Gastrocnemius medialis (tissue), 4 donors: Measurements from ENCODE around the gene RBM33. TPM values are rescaled to one million over a fixed set of nuclear protein-coding genes. Genes with fewer than 3 reads are reported as not detected.

ENCODE experiments used
- ATAC-seq, 2 donors: fragments of 150-250 bp; one replicate each; pipeline ENCODE4 v1.9.1; 2016
- DNase-seq, 2 donors: peaks; one replicate each; pipeline ENCODE4 v3.0.0-alpha.2; 2019
- H3K27ac ChIP-seq, 4 donors: fragments of 200-600 bp; sonication (generic); 1 replicate in 1 of 4; 2 replicates in 3 of 4; pipeline ENCODE4 v1.5.1; 2016 to 2018; ENCODE audit warnings: mild to moderate bottlenecking in 2 of 4, moderate library complexity in 1 of 4
- H3K27me3 ChIP-seq, 3 donors: fragments of 200-600 bp; sonication (generic) in 2 of 3; 1 replicate in 1 of 3; 2 replicates in 2 of 3; pipeline versions ENCODE4 v1.5.1 to v1.6.0; 2016 to 2019; ENCODE audit warnings: mild to moderate bottlenecking in 1 of 3, moderate library complexity in 1 of 3
- H3K36me3 ChIP-seq, 2 donors: fragments of 200-600 bp; sonication (generic) in 1 of 2; one replicate each; pipeline ENCODE4 v1.5.1; 2017 to 2018
- H3K4me1 ChIP-seq, 2 donors: fragments of 200-600 bp; sonication (generic) in 1 of 2; one replicate each; pipeline ENCODE4 v1.5.1; 2016 to 2017; ENCODE audit warnings: mild to moderate bottlenecking in 2 of 2
- H3K4me3 ChIP-seq, 4 donors: fragments of 200-600 bp; sonication (generic) in 3 of 4; 1 replicate in 1 of 4; 2 replicates in 3 of 4; pipeline ENCODE4 v1.5.1; 2016 to 2019; ENCODE audit warnings: mild to moderate bottlenecking in 2 of 4
- H3K9me3 ChIP-seq, 3 donors: fragments of 200-600 bp; sonication (generic) in 2 of 3; 1 replicate in 1 of 3; 2 replicates in 2 of 3; pipeline ENCODE4 v1.5.1; 2016 to 2019
- CTCF ChIP-seq, 5 experiments: fragments of 450-650 bp in 3 of 5; fragments of 200-600 bp in 2 of 5; sonication (generic) in 2 of 5; IDR thresholded peaks in 4 of 5; conservative IDR thresholded peaks in 1 of 5; 1 replicate in 4 of 5; 2 replicates in 1 of 5; pipeline ENCODE4 v1.5.1; 2016 to 2019; ENCODE audit warnings: antibody characterized with exemption in 5 of 5, mild to moderate bottlenecking in 3 of 5, moderate library complexity in 3 of 5
- POLR2A ChIP-seq, 2 donors: fragments of 450-650 bp; IDR thresholded peaks; one replicate each; pipeline ENCODE4 v1.6.1; 2017; ENCODE audit warnings: antibody characterized with exemption in 2 of 2, mild to moderate bottlenecking in 2 of 2, moderate library complexity in 2 of 2
- in situ Hi-C, 4 donors: fragments of 200-750 bp; cut with MboI; loops; one replicate each; pipeline versions ENCODE4 v1.15.0 to v1.8.0; 2017; ENCODE audit warnings: low sequenced_read_pairs in 4 of 4
- intact Hi-C: fragments of 100-400 bp; cut with DNase I; formaldehyde crosslinking; loops from one replicate; pipeline ENCODE4 v1.15.1; 2023; ENCODE audit warnings: low total_unique reads
- total RNA-seq, 4 donors: library from RNA; depleted of rRNA; stranded (reverse); fragments of >200 nt; gene quantifications; one replicate each; pipeline versions ENCODE4 v1.1.0 to v1.2.3, GENCODE V29; 2016

RBM33 gene
- total RNA-seq, 4 donors from 2014 or later = 16.6 to 30.0 (median 28.1) TPM

DNA sequence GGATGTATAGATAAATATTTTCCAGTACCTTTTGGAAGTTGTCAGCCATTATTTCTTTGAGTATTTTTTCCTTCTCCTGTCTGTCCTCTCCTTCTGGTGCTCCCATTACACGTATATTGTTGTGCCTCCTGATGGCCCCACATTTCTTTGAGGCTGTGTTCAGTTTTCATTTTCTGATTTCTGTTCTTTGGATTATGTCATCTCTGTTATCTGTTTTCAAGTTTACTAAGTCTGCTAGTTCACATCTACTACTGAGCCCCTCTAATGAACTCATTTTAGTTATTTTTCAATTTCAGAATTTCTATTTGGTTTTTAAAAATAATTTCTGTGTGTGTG, 16.3 kb downstream of the RBM33 start:
- no peak overlapping the region for H3K4me3 ChIP-seq
- no peaks in the 10 kb centered on the region for H3K27me3 ChIP-seq
- DNase-seq (no peak), ATAC-seq (no peak)
- H3K27ac ChIP-seq = no peak overlapping the region
- in situ Hi-C loops (no loop called here), intact Hi-C loops (no loop called here)
- H3K9me3 ChIP-seq = no peaks in the 10 kb centered on the region
- no peak for TF ChIP-seq POLR2A (IDR thresholded peaks at IDR 0.05)
- no peak for TF ChIP-seq CTCF (IDR thresholded peaks at IDR 0.05 in 4 of 5, conservative IDR thresholded peaks at IDR 0.05 in 1 of 5)
- no peaks in the 10 kb centered on the region for H3K36me3 ChIP-seq
- peaks cover 42 to 49% of the 10 kb centered on the region in 2 donors for H3K4me1 ChIP-seq

GRCh38 chr7:155662343-155663043, 18.0 kb downstream of the RBM33 start:
- peaks cover 32 to 34% of the 10 kb centered on the region in 2 donors for H3K4me1 ChIP-seq
- H3K36me3 ChIP-seq = no peaks in the 10 kb centered on the region
- DNase-seq (no peak), ATAC-seq (no peak)
- intact Hi-C loops = no loop called here
- H3K27ac ChIP-seq = no peak overlapping the region
- no peaks in the 10 kb centered on the region for H3K27me3 ChIP-seq
- H3K4me3 ChIP-seq = no peak overlapping the region
- H3K9me3 ChIP-seq = no peaks in the 10 kb centered on the region
- in situ Hi-C loops = no loop called here
- TF ChIP-seq POLR2A (IDR thresholded peaks at IDR 0.05) = no peak
- TF ChIP-seq CTCF (IDR thresholded peaks at IDR 0.05 in 4 of 5, conservative IDR thresholded peaks at IDR 0.05 in 1 of 5) = no peak

GRCh38 chr7:155663937-155664336, 19.5 kb downstream of the RBM33 start:
- Histone ChIP-seq H3K4me3 (no peak overlapping the region), H3K27ac (no peak overlapping the region), H3K9me3 (no peaks in the 10 kb centered on the region), H3K27me3 (no peaks in the 10 kb centered on the region), H3K4me1 (peaks cover 22 to 30% of the 10 kb centered on the region in 2 donors), H3K36me3 (no peaks in the 10 kb centered on the region)
- DNase-seq (no peak), ATAC-seq (no peak)
- intact Hi-C loops (no loop called here), in situ Hi-C loops (no loop called here)
- no peak for TF ChIP-seq CTCF (IDR thresholded peaks at IDR 0.05 in 4 of 5, conservative IDR thresholded peaks at IDR 0.05 in 1 of 5)
- TF ChIP-seq POLR2A (IDR thresholded peaks at IDR 0.05) = no peak

DNA sequence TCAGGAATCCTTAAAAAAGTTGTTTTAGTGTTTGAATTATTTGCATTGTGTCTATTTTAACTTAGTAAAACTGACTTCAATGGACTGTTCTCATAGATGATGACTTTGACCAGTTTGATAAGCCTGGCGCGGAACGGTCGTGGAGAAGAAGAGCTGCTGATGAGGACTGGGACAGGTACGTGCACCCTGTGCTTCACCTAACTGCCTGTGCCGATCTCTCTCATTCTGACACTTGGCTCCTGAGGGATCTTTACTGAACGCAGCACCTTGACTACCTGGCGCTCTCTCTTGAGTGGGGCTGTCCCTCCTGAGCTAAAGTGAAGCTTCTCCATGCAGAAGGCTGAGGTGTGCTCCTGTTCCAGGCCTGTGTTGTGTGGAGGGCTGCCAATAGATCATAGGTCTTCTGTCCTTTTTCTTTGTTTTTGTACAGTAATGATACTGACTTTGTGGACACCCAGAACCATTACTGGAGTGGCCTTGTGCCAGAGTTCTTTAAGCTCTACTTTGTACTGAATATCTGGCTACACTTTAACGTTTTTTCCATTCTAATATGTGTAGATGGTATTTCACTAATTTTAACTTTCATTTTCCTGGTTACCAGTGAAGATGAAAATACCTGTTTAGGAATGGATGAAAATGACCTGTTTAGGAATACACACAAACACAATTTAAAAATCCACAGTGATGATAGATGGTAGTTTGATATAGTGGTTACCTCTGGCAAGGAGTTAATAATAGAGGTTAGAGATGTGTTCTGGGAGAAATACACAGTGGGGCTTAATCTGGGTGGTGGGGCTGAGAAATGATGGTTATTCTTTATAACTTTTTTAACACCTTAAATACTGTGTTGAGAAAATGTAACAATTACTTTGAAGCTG, 20.9 kb downstream of the RBM33 start:
- Histone ChIP-seq H3K27me3 (no peaks in the 10 kb centered on the region), H3K27ac (no peak overlapping the region), H3K9me3 (no peaks in the 10 kb centered on the region), H3K36me3 (no peaks in the 10 kb centered on the region), H3K4me1 (peaks cover 17 to 19% of the 10 kb centered on the region in 2 donors), H3K4me3 (no peak overlapping the region)
- intact Hi-C loops (no loop called here), in situ Hi-C loops (no loop called here)
- TF ChIP-seq POLR2A (IDR thresholded peaks at IDR 0.05) = no peak
- TF ChIP-seq CTCF (IDR thresholded peaks at IDR 0.05 in 4 of 5, conservative IDR thresholded peaks at IDR 0.05 in 1 of 5) = no peak
- DNase-seq (no peak), ATAC-seq (no peak)
